PC-9 (cell line): ENCODE measurements around the gene ZNF534. TPM values are rescaled to one million over a fixed set of nuclear protein-coding genes. Genes with fewer than 3 reads are reported as not detected.
"Not testable (repeated sequence)": the region's sequence is repeated elsewhere in the genome, so short reads cannot be mapped to it uniquely, and the experiment has no call there.

Source experiments
- BruUV-seq: library from RNA; stranded (reverse); fragments of 400-500 nt; replicated peaks from 2 replicates; lab custom pipeline; 2021; lab: Mats Ljungman, UMichigan
- CTCF ChIA-PET: fragments of 300-600 bp; sonication (Branson Sonifier 250); formaldehyde crosslinking; loops from one replicate; lab custom pipeline; 2022; ENCODE audit warnings: antibody characterized with exemption; lab: Charles Lee
- POLR2A ChIA-PET: fragments of 300-600 bp; sonication (Branson Sonifier 250); formaldehyde crosslinking; loops from one replicate; lab custom pipeline; 2022; ENCODE audit warnings: antibody characterized with exemption; ENCODE audit not compliant: unreplicated experiment; lab: Charles Lee
- DNase-seq, 2 experiments: peaks; one replicate each; pipeline versions ENCODE4 v3.0.0 to v3.0.0-alpha.2; 2015 to 2022; ENCODE audit warnings: mixed read lengths in 1 of 2
- H2AFZ ChIP-seq: fragments of 200-600 bp; sonication (generic); 2 replicates; pipeline ENCODE4 v1.8.1; 2017; ENCODE audit warnings: antibody characterized with exemption
- H3F3A ChIP-seq: fragments of 200-600 bp; sonication (generic); 2 replicates; pipeline ENCODE4 v1.8.1; 2017; ENCODE audit warnings: antibody characterized with exemption, mild to moderate bottlenecking, low read depth; ENCODE audit not compliant: insufficient read depth
- H3K27ac ChIP-seq: fragments of 200-600 bp; sonication (generic); 2 replicates; pipeline ENCODE4 v1.6.1; 2016; ENCODE audit warnings: mixed run types
- H3K27me3 ChIP-seq: fragments of 200-600 bp; sonication (generic); 2 replicates; pipeline ENCODE4 v1.6.1; 2016; ENCODE audit warnings: low read depth, mixed run types; ENCODE audit not compliant: insufficient read depth
- H3K36me3 ChIP-seq: fragments of 200-600 bp; sonication (generic); 2 replicates; pipeline ENCODE4 v1.6.1; 2016; ENCODE audit warnings: low read depth, mixed run types
- H3K4me1 ChIP-seq: fragments of 200-600 bp; sonication (generic); replicated peaks from 2 replicates; pipeline ENCODE4 v1.6.1; 2016; ENCODE audit warnings: mixed run types; ENCODE audit not compliant: insufficient read depth
- H3K4me2 ChIP-seq: fragments of 200-600 bp; sonication (generic); 2 replicates; pipeline ENCODE4 v1.6.1; 2017; ENCODE audit warnings: mixed run types
- H3K4me3 ChIP-seq: fragments of 200-600 bp; sonication (generic); 2 replicates; pipeline ENCODE4 v1.6.1; 2016; ENCODE audit warnings: mixed run types
- H3K79me2 ChIP-seq: fragments of 200-600 bp; sonication (generic); 2 replicates; pipeline ENCODE4 v1.6.1; 2017; ENCODE audit warnings: low read depth, mixed run types
- H3K9me2 ChIP-seq: fragments of 200-600 bp; sonication (generic); 2 replicates; pipeline ENCODE4 v1.8.1; 2017; ENCODE audit warnings: mild to moderate bottlenecking; ENCODE audit not compliant: insufficient read depth
- H3K9me3 ChIP-seq: fragments of 200-600 bp; sonication (generic); 2 replicates; pipeline ENCODE4 v1.8.1; 2016; ENCODE audit warnings: low read depth; ENCODE audit not compliant: insufficient read depth
- H4K20me1 ChIP-seq: fragments of 200-600 bp; sonication (generic); 2 replicates; pipeline ENCODE4 v1.8.1; 2017; ENCODE audit not compliant: insufficient read depth
- CTCF ChIP-seq: fragments of 200-600 bp; sonication (generic); conservative IDR thresholded peaks from 2 replicates; pipeline ENCODE4 v1.6.1; 2017; ENCODE audit warnings: mixed run types, antibody characterized with exemption, mild to moderate bottlenecking, moderate library complexity
- EZH2 ChIP-seq: fragments of 200-600 bp; sonication (generic); IDR thresholded peaks from 2 replicates; pipeline ENCODE4 v1.8.0; 2017; ENCODE audit warnings: antibody characterized with exemption, low read depth
- intact Hi-C: fragments of 100-400 bp; cut with micrococcal nuclease; formaldehyde crosslinking; loops from one replicate; pipeline ENCODE4 v1.10.0; 2022; ENCODE audit not compliant: unreplicated experiment
- total RNA-seq: library from RNA; stranded (reverse); gene quantifications from 2 replicates; pipeline ENCODE4 v1.2.3, GENCODE V29; 2021

The ZNF534 gene
- total RNA-seq, 1 experiment from 2014 or later = not detected

GRCh38 chr19:52498571-52498970, 69.6 kb downstream of the ZNF534 start:
- Histone ChIP-seq H3K9me3 (peaks cover 2% of the 10 kb centered on the region), H4K20me1 (no peaks in the 10 kb centered on the region), H3K4me3 (no peak overlapping the region), H2AFZ (no peak overlapping the region), H3K36me3 (no peaks in the 10 kb centered on the region), H3K27ac (no peak overlapping the region), H3F3A (no peaks in the 10 kb centered on the region), H3K9me2 (no peaks in the 10 kb centered on the region), H3K27me3 (no peaks in the 10 kb centered on the region), H3K79me2 (no peaks in the 10 kb centered on the region), H3K4me1 (no peaks in the 10 kb centered on the region), H3K4me2 (no peak overlapping the region)
- POLR2A ChIA-PET = no interaction called here
- DNase-seq = no peak
- intact Hi-C loops = no loop called here
- TF ChIP-seq EZH2 (no peak), CTCF (no peak)
- CTCF ChIA-PET = no interaction called here
- no TSS peak for BruUV-seq

- H3K79me2 ChIP-seq, H3K27me3 ChIP-seq, H3K27ac ChIP-seq, H3K4me2 ChIP-seq, H3K36me3 ChIP-seq, H3F3A ChIP-seq, POLR2A ChIA-PET, H3K4me1 ChIP-seq, H3K4me3 ChIP-seq, H3K9me2 ChIP-seq, intact Hi-C loops, H2AFZ ChIP-seq, DNase-seq, BruUV-seq, CTCF ChIA-PET, H4K20me1 ChIP-seq, H3K9me3 ChIP-seq: not testable (repeated sequence)
These were observed 71.5 kb downstream of the ZNF534 start for GRCh38 chr19:52500474-52500873.

GRCh38 chr19:52500991-52501390, 72.0 kb downstream of the ZNF534 start:
- H3K9me2 ChIP-seq, BruUV-seq, H3K36me3 ChIP-seq, H3K4me3 ChIP-seq, H3K27me3 ChIP-seq, CTCF ChIA-PET, DNase-seq, H3K4me2 ChIP-seq, H3K27ac ChIP-seq, H3K9me3 ChIP-seq, H2AFZ ChIP-seq, H3K4me1 ChIP-seq, H3K79me2 ChIP-seq, H3F3A ChIP-seq, H4K20me1 ChIP-seq, intact Hi-C loops, POLR2A ChIA-PET: not testable (repeated sequence)

Other genes with a start within 250 kb of the ZNF534 start
- gene PPP2R1A, start 239.1 kb upstream of the ZNF534 start, total RNA-seq = 316 and 324 TPM in 2 replicates
- gene ZNF766, start 159.6 kb upstream of the ZNF534 start, total RNA-seq = 18.3 and 18.8 TPM in 2 replicates
- gene ZNF480, start 132.0 kb upstream of the ZNF534 start, total RNA-seq = 8.7 and 10.2 TPM in 2 replicates
- gene ZNF610, start 92.9 kb upstream of the ZNF534 start, total RNA-seq = 1.8 and 2.6 TPM in 2 replicates
- 20.8 and 27.3 TPM in 2 replicates for gene ZNF880, start 59.2 kb upstream of the ZNF534 start, total RNA-seq
- gene ZNF528, start 31.3 kb upstream of the ZNF534 start, total RNA-seq = 24.0 and 32.6 TPM in 2 replicates
- not detected in 2 replicates for gene ZNF578, start 24.4 kb downstream of the ZNF534 start, total RNA-seq
- gene ZNF808, start 98.5 kb downstream of the ZNF534 start, total RNA-seq = 24.1 and 26.6 TPM in 2 replicates
- 22.1 and 24.2 TPM in 2 replicates for gene ZNF701, start 141.1 kb downstream of the ZNF534 start, total RNA-seq
- gene ZNF83, start 209.2 kb downstream of the ZNF534 start, total RNA-seq = 54.6 and 60.6 TPM in 2 replicates